NCI-H748 treated with DMSO at 0.1 percent for 48 hours (cell line): Measurements from ENCODE around the gene CHST2.

Experiments
- DNase-seq: peaks from one replicate; lab custom pipeline; 2025; lab: John Stamatoyannopoulos, UW

CHST2 gene

GRCh38 chr3:143098032-143098764 lies 21.4 kb upstream of the CHST2 start:
- DNase-seq = peak; percentile 27

GRCh38 chr3:143099210-143099609 lies 20.4 kb upstream of the CHST2 start:
- no peak for DNase-seq

DNA sequence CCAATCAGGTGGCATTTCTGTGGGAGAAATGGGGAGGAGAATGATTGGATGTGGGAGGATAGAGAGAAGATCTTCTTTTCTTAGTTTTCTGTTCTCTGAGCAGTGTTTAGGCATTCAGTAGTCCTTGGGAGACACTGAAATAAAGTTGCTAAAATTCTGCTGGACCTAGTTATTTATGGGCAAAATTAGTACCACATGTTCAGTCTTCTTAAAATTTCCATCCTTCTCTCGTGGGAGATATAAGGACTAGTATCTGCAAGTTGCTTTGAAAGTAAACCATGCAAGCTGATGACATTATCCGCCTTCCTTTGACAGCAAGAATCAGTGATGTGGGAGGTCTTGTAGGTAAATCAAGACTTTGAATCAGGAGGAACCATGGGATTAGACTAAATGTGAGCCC lies 19.9 kb upstream of the CHST2 start:
- no peak for DNase-seq

DNA sequence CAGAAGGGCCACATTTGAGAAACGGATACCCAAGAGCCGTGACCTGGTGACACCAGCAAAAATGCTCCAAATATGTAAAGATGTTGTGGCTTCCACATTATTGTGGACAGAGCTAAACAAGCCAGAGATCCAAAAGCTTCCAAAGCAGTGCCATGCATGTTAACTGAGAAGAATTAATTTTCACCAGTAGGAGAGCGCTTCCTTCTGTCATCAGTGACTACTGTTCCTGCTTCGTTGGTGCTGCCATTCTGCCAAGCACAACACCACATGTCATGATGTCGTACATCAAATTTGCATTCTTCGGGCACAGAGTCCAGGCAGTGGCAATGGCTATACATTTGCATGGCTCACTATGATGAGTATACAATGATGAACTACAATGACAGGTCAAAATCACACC lies 19.1 kb upstream of the CHST2 start:
- DNase-seq = no peak

GRCh38 chr3:143101792-143102381 lies 17.7 kb upstream of the CHST2 start:
- DNase-seq = no peak

- no peak for DNase-seq
Measured at GRCh38 chr3:143103652-143104051, 15.9 kb upstream of the CHST2 start.

- DNase-seq = no peak
Measured at GRCh38 chr3:143105170-143105569, 14.4 kb upstream of the CHST2 start.

- DNase-seq = no peak
Measured at GRCh38 chr3:143109861-143110260, 9.7 kb upstream of the CHST2 start.

DNA sequence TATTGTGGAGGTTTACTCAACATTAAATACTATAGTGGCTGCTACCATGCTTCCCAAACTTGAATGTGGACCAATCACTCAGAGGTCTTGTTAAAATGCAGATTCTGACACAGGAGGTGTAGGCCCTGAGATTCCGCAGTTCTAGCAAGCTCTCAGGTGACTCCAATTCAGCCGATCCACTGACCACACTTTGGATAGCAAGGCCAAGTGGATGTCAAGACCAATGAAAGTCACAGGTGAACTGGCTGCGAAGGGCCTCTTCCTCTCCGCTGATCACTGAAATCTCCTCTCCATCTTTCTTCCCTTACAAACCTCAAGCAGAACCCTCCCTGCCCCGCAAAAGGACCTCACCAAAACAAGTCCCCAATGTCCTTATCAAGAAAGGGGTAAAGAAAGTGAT lies 9.2 kb upstream of the CHST2 start:
- DNase-seq = no peak

DNA sequence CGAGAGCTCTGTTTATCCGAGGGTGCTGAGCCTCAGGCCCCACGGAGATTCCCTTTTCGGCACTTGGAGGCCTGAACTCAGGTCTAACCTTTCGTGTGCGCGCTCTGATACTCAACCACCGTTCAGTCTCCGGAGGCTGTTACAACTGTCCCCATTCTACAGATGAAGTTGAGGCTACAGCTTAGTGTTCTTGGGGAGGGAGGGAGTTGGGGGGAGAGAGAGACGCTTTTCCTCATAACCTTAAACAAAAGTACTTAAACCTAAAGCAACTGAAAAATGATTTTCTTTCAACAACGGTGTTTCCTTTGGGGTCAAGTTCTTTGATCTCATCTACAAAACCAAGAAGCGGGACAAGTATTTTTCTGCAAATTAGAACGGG lies 952 bp upstream of the CHST2 start:
- no peak for DNase-seq

DNA sequence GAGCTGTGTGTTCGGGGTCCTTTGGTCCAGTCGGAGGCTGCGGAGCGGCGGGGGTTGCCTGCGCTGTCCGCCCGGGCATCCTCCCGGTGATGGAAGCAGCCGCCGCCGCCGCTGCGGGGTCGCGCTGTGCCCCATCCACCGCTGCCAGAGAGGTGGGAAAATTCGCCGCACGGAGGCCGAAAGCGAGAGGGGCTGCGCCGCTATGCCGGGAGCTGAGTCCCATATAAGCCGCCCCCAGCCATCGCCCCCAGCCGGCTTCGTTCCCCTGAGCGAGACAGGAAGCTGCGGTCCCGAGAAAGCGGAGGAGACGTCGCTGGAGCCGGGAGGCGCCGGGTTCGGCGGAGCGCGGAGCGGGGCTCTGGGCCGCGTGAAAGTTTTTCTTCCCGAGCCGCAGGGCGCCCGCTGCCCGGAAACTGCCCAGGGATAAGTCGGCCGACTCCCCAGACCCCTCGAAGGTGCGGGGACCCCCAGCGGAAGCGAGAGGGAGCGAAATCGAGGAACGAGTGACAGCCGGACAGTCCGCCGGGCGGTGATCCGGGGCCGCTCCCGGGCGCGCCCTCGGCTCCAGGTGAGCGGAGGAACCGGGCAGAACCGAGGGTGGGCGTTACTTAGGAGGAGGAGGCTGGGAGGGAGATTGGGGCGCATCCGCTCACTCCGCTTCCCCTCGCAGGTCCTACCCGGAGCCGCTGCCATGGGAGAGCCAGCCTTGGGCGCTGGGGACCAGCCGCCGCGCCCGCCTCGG lies 574 bp downstream of the CHST2 start:
- no peak for DNase-seq

GRCh38 chr3:143120716-143121240 lies 1.2 kb downstream of the CHST2 start:
- no peak for DNase-seq

DNA sequence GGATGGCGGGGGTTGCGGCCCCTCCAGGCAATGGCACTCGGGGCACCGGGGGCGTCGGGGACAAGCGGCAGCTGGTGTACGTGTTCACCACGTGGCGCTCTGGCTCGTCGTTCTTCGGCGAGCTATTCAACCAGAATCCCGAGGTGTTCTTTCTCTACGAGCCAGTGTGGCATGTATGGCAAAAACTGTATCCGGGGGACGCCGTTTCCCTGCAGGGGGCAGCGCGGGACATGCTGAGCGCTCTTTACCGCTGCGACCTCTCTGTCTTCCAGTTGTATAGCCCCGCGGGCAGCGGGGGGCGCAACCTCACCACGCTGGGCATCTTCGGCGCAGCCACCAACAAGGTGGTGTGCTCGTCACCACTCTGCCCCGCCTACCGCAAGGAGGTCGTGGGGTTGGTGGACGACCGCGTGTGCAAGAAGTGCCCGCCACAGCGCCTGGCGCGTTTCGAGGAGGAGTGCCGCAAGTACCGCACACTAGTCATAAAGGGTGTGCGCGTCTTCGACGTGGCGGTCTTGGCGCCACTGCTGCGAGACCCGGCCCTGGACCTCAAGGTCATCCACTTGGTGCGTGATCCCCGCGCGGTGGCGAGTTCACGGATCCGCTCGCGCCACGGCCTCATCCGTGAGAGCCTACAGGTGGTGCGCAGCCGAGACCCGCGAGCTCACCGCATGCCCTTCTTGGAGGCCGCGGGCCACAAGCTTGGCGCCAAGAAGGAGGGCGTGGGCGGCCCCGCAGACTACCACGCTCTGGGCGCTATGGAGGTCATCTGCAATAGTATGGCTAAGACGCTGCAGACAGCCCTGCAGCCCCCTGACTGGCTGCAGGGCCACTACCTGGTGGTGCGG lies 1.9 kb downstream of the CHST2 start:
- DNase-seq = no peak

- no peak for DNase-seq
Measured at GRCh38 chr3:143122089-143122430, 2.5 kb downstream of the CHST2 start.

GRCh38 chr3:143122608-143123352 lies 3.2 kb downstream of the CHST2 start:
- no peak for DNase-seq

GRCh38 chr3:143123353-143123984 lies 3.9 kb downstream of the CHST2 start:
- DNase-seq = no peak

DNA sequence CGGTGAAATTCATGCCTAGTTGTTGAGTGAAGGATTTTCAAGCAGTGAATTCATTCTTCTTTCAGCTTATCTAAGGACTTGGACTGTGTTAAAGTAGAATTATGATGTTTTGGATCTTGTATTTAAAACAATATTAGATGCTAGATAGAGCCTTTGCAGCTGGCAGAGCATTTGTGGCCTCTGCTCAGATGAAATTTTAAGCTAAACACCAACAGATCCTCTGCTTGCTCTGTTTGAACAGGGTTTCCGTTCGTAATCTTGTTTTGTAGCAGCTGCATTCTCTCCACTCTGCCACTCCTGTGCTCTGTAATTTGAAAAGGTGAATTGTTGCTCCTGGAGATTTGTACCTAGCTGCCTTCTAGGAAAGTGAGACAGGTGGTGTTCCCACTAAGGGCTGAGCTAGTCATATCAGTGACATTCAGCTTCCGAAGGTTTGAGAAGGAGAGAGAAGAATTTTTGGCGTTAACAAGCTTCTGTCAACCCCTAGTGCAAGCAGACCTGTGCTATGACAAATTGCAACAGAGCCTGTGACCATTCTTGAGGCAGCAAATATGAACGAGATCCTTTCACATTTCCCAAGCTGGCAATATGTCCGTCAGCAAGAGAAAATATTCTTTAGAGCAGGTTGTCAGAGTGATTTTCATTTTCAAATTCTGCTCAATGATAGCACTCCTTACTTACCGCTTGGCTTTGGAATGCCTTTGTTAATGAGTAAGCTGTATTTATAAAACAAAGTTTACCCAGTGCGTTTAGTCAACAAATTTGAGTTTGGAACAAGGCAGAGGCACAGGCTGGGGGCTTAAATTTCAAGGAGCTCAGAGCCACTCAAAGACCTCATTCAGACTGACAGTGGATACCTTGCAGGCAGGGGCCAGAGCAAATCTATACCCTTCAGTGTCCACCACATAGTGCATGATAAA lies 5.3 kb downstream of the CHST2 start:
- peak; percentile 6 for DNase-seq

GRCh38 chr3:143127801-143128200 lies 8.2 kb downstream of the CHST2 start:
- no peak for DNase-seq

GRCh38 chr3:143128227-143128955 lies 8.8 kb downstream of the CHST2 start:
- no peak for DNase-seq
